NCI-H2196 (cell line): ENCODE results near the gene SBNO1.
"Not testable (repeated sequence)": the region's sequence is repeated elsewhere in the genome, so short reads cannot be mapped to it uniquely, and the experiment has no call there.

Experiments
- DNase-seq: peaks from one replicate; lab custom pipeline; 2025; ENCODE audit not compliant: unreplicated experiment; lab: John Stamatoyannopoulos, UW

SBNO1 gene

GRCh38 chr12:123271001-123271668, 93.5 kb downstream of the SBNO1 start:
- peak; percentile 73 for DNase-seq

DNA sequence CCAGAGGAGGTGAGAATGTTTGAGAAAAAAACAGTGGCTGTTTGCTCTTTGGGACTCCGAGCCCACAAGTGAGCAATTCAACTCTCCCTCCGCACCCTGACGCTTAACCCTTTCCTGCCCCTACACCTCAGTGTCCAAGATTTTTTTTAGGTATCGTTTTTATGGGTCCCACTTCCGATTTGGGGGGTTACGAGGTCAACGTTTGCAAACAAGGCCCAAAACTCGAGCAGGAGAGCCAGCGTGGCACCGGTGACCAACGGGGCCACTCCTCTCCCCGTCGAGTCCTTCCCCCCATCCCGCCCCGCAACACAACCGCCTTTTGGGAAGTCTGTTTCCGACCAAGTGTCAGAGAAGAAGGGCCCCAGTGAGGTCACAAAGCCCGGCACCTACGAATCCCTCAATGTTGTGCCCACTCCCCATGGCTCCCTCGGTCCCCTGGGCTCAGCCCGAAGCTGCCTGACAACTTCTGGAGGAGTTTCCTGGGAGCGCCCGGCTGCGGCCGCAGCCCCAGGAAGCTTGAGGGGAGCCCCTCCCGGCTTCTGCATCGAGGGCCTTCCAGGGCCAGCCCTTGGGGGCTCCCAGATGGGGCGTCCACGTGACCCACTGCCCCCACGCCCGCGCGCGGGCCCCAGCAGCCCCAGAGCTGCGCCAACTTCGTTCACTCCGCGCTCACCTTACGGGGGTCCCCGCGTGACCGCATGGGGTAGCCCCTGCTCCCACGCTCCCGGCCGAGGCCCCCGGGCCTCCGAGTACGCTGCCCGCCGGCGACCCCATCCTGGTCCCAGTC, 94.2 kb downstream of the SBNO1 start:
- DNase-seq: no peak

DNA sequence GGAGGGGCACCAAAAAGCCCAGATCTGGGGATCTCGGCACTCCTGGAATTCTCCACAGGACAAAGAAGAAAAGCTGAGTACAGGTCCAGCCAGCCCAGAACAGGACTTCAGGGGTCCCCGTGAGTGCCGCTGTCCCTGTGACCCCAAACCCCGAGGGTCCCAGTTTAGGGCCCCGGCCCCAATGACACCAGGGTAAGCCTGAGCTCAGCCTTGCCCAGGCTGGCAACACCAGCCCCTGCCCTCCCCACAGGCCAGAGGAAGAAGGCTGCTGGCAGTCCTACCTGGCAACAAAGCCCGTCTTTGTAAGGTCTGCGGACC, 94.8 kb downstream of the SBNO1 start:
- no peak for DNase-seq

GRCh38 chr12:123269395-123269892, 95.2 kb downstream of the SBNO1 start:
- peak; percentile 43 for DNase-seq

DNA sequence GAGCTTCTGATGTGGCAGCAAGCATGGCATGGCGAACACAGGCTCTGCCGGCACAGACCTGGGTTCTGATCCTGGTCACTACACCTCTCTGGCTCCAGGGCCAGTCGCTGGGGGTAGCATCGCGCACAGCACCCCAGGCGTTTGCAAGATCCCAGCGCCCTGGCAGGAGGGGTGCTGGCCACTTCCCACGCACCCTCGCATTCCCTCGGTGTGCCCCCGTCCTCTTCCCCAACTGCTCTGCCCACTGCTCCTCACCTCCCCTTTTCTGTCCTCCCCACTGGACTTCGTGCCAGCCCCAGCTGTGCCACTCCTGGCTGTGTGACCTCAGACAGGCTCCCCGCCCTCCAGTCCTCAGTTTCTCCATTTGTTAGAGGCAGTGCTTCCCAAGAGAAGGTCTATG, 95.8 kb downstream of the SBNO1 start:
- DNase-seq: no peak

DNA sequence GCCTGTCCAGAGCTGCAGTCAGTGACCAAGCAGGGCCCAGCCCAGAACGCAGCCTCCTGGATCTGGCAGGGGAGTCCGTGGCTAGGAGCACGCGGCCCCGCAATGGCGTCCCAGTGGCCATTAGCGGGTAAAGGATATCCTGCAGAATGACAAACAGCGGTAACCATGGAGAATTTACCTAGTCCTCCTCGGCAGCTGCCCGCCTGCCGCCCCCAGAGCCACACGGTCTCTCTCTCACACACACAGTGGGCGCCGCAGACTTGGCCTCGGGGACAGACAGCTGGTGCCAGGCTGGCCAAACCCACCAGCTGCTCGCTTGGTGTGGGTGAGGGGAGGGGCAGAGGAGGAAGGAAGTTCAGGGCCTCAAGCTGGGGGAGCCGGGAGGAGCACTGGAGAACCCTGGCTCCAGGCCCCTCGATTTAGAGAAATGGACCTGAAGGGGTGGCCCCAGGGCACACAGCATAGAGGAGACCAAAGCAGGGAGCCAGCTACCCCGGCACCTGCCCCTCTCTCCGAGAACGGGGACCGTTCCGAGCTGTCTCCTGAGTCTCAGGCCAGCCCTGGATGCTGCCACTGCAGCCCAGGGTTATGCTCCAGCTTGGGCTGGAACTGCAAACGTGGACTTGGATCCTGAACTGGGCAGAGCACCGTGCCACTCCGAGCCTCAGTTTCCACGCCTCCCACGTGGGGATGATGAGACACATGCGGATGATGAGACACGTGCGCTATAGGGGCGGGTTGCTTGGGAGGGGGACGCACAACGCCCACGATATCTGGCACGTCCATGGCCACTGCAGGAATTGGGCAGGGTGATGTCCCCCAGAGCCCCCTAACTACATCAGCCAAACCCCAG, 96.4 kb downstream of the SBNO1 start:
- DNase-seq: peak; percentile 48

GRCh38 chr12:123267335-123267920, 97.2 kb downstream of the SBNO1 start:
- DNase-seq: no peak

- DNase-seq: no peak
These were observed 97.9 kb downstream of the SBNO1 start for GRCh38 chr12:123266679-123267277.

DNA sequence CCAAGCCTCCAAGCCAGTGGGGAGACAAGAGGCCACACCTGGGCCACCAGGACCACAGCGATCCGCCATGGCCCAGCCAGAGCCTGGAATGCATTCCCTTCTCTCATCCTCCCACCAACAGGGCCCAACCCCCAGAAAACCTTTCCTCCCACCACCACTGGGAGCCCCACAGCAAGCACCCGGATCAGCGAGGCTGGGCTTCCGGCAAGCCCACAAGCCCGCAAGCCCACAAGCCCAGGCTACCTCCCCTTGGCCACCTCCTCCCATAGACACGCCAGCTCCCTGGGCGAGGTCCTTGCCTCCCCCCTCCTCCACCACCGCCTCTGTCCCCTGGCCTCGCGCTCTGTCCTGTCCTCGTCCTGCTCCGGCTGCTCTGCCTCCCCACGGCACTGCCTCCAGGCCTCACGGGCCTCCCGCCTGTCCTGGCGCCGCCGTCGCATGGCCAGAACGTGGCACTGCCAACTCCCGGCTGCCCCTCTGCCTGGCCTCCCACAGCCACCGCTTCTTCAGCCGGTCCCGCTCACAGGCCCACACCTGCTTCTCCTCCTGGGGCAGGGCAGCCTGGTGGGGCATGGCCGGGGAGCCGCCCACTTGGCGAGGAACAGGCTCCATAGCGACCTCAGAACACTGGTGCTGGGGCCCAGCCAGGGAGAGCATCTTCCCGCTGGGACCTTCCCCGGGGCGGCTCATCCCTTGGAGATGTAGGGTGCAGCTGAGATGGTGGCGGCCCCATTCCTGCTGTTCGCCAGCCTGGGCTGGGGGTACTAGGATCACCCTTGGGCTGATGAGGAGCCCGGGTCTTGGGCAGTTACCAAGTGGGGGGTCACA, 98.6 kb downstream of the SBNO1 start:
- DNase-seq: no peak

- DNase-seq: no peak
These were observed 100.0 kb downstream of the SBNO1 start for GRCh38 chr12:123264642-123265041.

DNA sequence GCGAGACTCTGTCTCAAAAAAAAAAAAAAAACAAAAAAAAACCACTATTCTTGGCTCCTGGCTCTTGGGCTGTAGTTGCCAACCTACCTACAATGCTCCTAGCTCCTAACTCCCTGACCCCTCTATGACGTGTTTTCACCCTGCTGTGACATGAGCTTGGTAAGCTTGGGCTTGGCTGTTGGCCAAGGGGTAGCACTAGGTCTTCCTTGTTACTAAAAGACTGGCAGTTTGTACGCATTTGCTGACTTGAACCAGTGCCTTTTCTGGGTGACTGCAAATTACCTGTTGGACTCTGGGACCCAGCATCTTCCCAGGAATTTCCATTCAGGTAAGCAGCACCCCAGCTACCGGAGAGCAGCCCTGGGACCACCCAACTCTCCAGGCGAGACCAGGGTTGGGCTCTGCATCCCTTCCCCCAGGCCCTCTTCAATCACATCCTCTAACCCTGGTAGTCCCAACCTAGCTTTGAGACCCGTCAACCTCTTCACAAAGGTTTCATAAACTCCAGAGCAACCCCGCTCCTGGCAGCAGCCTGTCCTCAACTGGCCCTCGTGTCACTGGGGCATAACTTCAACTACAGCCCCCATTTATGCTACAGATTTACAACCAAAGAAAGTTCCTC, 101.3 kb downstream of the SBNO1 start:
- peak; percentile 26 for DNase-seq

GRCh38 chr12:123261196-123261595, 103.5 kb downstream of the SBNO1 start:
- no peak for DNase-seq

GRCh38 chr12:123260081-123260480, 104.6 kb downstream of the SBNO1 start:
- DNase-seq: no peak

DNA sequence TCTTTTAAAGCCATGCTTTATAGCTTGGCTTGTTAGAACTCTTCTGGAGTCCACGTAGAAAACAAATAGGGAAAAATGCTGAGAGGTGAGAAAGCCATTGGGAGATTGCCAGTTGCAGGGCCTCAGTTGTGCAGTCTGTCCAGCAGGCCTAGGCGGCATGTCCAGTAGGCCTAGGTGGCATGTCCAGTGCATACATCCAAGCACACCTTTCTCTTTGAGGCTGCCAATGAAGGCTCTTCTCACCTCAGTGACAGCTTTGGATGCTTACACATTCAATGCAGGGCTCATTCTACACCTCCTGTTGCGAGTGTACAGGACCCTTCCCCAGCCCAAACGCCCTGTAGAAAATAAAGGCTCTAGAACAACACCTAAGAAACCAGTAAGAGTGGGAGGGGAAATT, 106.1 kb downstream of the SBNO1 start:
- DNase-seq: no peak

GRCh38 chr12:123254853-123255446, 109.7 kb downstream of the SBNO1 start:
- no peak for DNase-seq

GRCh38 chr12:123253641-123254459, 110.8 kb downstream of the SBNO1 start:
- no peak for DNase-seq

DNA sequence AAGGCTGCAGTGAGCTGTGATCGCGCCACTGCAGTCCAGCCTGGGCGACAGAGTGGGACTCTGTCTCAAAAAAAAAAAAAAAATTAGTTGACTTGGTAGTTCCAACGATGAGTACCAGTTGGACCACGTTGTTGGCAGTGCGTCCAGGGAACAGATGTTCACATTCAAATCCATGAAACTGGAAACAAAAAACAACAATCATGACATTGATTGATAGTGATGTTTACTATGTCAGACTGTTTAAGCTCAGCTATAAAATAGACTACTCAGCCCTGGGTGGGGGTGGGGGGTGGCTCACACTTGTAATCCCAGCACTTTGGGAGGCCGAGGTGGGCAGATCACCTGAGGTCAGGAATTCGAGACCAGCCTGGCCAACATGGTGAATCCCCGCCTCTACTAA, 112.3 kb downstream of the SBNO1 start:
- not testable (repeated sequence) for DNase-seq

DNA sequence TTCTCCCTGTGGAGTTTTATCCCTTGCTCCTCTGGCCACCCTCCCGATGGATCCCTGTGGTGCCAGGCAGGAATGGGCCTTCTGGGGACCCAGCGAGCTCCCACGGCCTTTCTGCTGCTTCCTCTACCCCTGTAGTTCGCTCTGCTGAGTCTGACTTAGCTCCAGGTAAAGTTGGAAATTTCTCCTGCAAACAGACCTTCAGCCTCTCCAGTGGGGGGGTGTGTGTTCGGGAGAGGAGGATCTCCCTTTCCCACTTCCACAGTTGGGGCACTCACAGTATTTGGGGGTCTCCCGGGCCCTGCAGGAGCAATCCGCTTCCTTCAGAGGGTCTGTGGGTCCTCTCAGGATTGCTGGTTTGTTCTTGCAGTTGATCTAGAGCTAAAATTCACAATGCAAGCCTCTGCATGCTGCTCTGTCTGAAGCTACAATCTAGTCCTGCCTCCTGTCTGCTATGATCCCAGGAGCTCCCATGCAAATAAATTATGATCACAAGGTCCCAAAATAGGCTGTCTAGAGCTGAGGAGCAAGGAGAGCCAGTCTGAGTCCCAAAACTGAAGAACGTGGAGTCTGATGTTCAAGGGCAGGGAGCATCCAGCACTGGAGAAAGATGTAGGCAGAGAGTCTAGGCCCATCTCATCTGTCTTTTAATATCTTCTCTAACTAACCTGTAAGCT, 113.1 kb downstream of the SBNO1 start:
- no peak for DNase-seq
